HCT116 (cell line): ENCODE results near the gene MAPK7. TPM values are rescaled to one million over a fixed set of nuclear protein-coding genes. Genes with fewer than 3 reads are reported as not detected.

Experiments
- ATAC-seq: fragments of 200-7000 bp; cut with Tn5 transposase; 2 replicates; pipeline ENCODE4 v1.9.1; 2020; ENCODE audit warnings: mild to moderate bottlenecking, moderate library complexity
- BruUV-seq: library from RNA; stranded (reverse); fragments of 400-500 nt; replicated peaks from 2 replicates; lab custom pipeline; 2021; lab: Mats Ljungman, UMichigan
- CTCF ChIA-PET: fragments of 300-600 bp; sonication (Branson Sonifier 250); formaldehyde crosslinking; loops from one replicate; lab custom pipeline; 2021; ENCODE audit warnings: antibody characterized with exemption; lab: Charles Lee
- POLR2A ChIA-PET: fragments of 300-600, 350-600 bp; sonication (Branson Sonifier 250); formaldehyde crosslinking; loops from one replicate; lab custom pipeline; 2021; ENCODE audit warnings: antibody characterized with exemption; lab: Charles Lee
- RAD21 ChIA-PET, 2 experiments: fragments of 300-600 bp; sonication (Branson Sonifier 250); formaldehyde crosslinking; loops; one replicate each; lab custom pipeline; 2023; ENCODE audit warnings: low total read pairs in 2 of 2; ENCODE audit not compliant: uncharacterized antibody in 2 of 2, unreplicated experiment in 2 of 2, low non-redundant PET in 1 of 2; lab: Charles Lee
- DNase-seq: peaks from one replicate; pipeline ENCODE4 v3.0.0-alpha.2; 2010; ENCODE audit warnings: low read depth, low spot score
- H2AFZ ChIP-seq: fragments of 200-600 bp; shearing (Covaris generic), sonication (generic); 2 replicates; pipeline ENCODE4 v1.6.1; 2017; ENCODE audit warnings: low read depth, mixed run types, mixed read lengths, antibody characterized with exemption, low read length; ENCODE audit not compliant: poor library complexity, severe bottlenecking
- H3K27ac ChIP-seq: 2 replicates; pipeline ENCODE4 v1.5.1; 2012; ENCODE audit warnings: low read depth, low read length
- H3K27me3 ChIP-seq: fragments of 200-600 bp; sonication (generic); 2 replicates; pipeline ENCODE4 v1.6.1; 2016; ENCODE audit warnings: mixed run types, low read length, mixed read lengths; ENCODE audit not compliant: insufficient read depth
- H3K36me3 ChIP-seq, 2 experiments: fragments of 200-500 bp in 1 of 2; fragments of 200-600 bp in 1 of 2; sonication (Bioruptor generic) in 1 of 2; sonication (generic) in 1 of 2; 2 replicates each; pipeline versions ENCODE4 v1.5.1 to v1.6.1; 2014 to 2016; ENCODE audit warnings: low read length in 2 of 2, inconsistent platforms in 1 of 2, mixed read lengths in 1 of 2, mixed run types in 1 of 2; ENCODE audit not compliant: insufficient read depth in 2 of 2, control insufficient read depth in 1 of 2
- H3K4me1 ChIP-seq, 2 experiments: fragments of 200-600 bp in 1 of 2; sonication (generic) in 1 of 2; 2 replicates each; pipeline versions ENCODE4 v1.5.1 to v1.6.1; 2012 to 2017; ENCODE audit warnings: low read length in 2 of 2, inconsistent platforms in 1 of 2, mild to moderate bottlenecking in 1 of 2, mixed read lengths in 1 of 2, mixed run types in 1 of 2, moderate library complexity in 1 of 2; ENCODE audit not compliant: insufficient read depth in 2 of 2, control insufficient read depth in 1 of 2
- H3K4me2 ChIP-seq: fragments of 200-600 bp; sonication (generic); 2 replicates; pipeline ENCODE4 v1.6.1; 2017; ENCODE audit warnings: mixed run types, low read length, mixed read lengths
- H3K4me3 ChIP-seq, 2 experiments: fragments of 200-600 bp in 1 of 2; sonication (generic) in 1 of 2; replicated peaks in 1 of 2; 2 replicates each; pipeline ENCODE4 v1.5.1; 2011 to 2016; ENCODE audit warnings: low read length in 2 of 2, control low read depth in 1 of 2, low read depth in 1 of 2, mild to moderate bottlenecking in 1 of 2, mixed read lengths in 1 of 2, mixed run types in 1 of 2
- H3K79me2 ChIP-seq: fragments of 200-600 bp; sonication (generic); 2 replicates; pipeline ENCODE4 v1.6.1; 2017; ENCODE audit warnings: mild to moderate bottlenecking, mixed run types, low read length, moderate library complexity, mixed read lengths; ENCODE audit not compliant: insufficient read depth
- H3K9ac ChIP-seq: fragments of 200-600 bp; sonication (generic); 2 replicates; pipeline ENCODE4 v1.6.1; 2016; ENCODE audit warnings: low read length, mixed read lengths
- H3K9me2 ChIP-seq: fragments of 200-600 bp; sonication (generic), shearing (Covaris generic); 2 replicates; pipeline ENCODE4 v1.6.1; 2017; ENCODE audit warnings: mixed run types, mild to moderate bottlenecking, moderate library complexity; ENCODE audit not compliant: insufficient read depth
- H3K9me3 ChIP-seq, 2 experiments: fragments of 200-500 bp in 1 of 2; fragments of 200-600 bp in 1 of 2; sonication (Bioruptor generic) in 1 of 2; sonication (generic) in 1 of 2; 2 replicates each; pipeline ENCODE4 v1.6.1; 2014 to 2017; ENCODE audit warnings: low read length in 2 of 2, mixed read lengths in 2 of 2, inconsistent platforms in 1 of 2, low read depth in 1 of 2, mild to moderate bottlenecking in 1 of 2, mixed run types in 1 of 2, moderate library complexity in 1 of 2; ENCODE audit not compliant: control insufficient read depth in 1 of 2, insufficient read depth in 1 of 2
- H4K20me1 ChIP-seq: fragments of 200-600 bp; sonication (generic), shearing (Covaris generic); 2 replicates; pipeline ENCODE4 v1.6.1; 2017; ENCODE audit warnings: mixed run types, mild to moderate bottlenecking, moderate library complexity; ENCODE audit not compliant: insufficient read depth
- CBX3 ChIP-seq: IDR thresholded peaks from 2 replicates; pipeline ENCODE4 v1.6.1; 2012; ENCODE audit warnings: low read depth
- EGR1 ChIP-seq: IDR thresholded peaks from 2 replicates; pipeline ENCODE4 v1.6.1; 2012; ENCODE audit warnings: low read depth
- EZH2 ChIP-seq: fragments of 200-600 bp; sonication (generic); IDR thresholded peaks from 2 replicates; pipeline ENCODE4 v1.6.1; 2017; ENCODE audit warnings: antibody characterized with exemption, mixed run types
- FOSL1 ChIP-seq: IDR thresholded peaks from 2 replicates; pipeline ENCODE4 v1.6.1; 2012; ENCODE audit warnings: low read depth
- POLR2AphosphoS5 ChIP-seq: IDR thresholded peaks from 2 replicates; pipeline ENCODE4 v1.6.1; 2011; ENCODE audit warnings: mild to moderate bottlenecking, low read depth, low read length, moderate library complexity
- SIN3A ChIP-seq: IDR thresholded peaks from 2 replicates; pipeline ENCODE4 v1.6.1; 2012; ENCODE audit warnings: low read depth
- SRF ChIP-seq: IDR thresholded peaks from 2 replicates; pipeline ENCODE4 v1.6.1; 2012; ENCODE audit warnings: low read depth
- TCF7L2 ChIP-seq: IDR thresholded peaks from 2 replicates; pipeline ENCODE4 v1.7.0; 2011; ENCODE audit warnings: borderline replicate concordance, inconsistent platforms; ENCODE audit not compliant: insufficient read depth, insufficient read length; ENCODE audit errors: extremely low read depth
- ZFX ChIP-seq: fragments of 450-650 bp; IDR thresholded peaks from 2 replicates; pipeline ENCODE4 v1.6.1; 2017
- intact Hi-C: fragments of 100-400 bp; cut with micrococcal nuclease; formaldehyde crosslinking; loops from 2 replicates; pipeline ENCODE4 v1.10.0; 2022
- total RNA-seq: library from RNA; stranded (reverse); gene quantifications from one replicate; pipeline ENCODE4 v1.2.1, GENCODE V29; 2021; ENCODE audit not compliant: unreplicated experiment
- TF ChIP-seq, protein P1 (sequence below): IDR thresholded peaks from 2 replicates; pipeline ENCODE4 v1.6.1; 2011; ENCODE audit warnings: mild to moderate bottlenecking, low read length, moderate library complexity; ENCODE audit not compliant: insufficient replicate concordance; ENCODE audit errors: extremely low read depth
- TF ChIP-seq, protein P2 (sequence below): IDR thresholded peaks from 2 replicates; pipeline ENCODE4 v1.6.1; 2012
- TF ChIP-seq, protein P3 (sequence below), 3 experiments: fragments of 200-600 bp in 1 of 3; sonication (generic) in 1 of 3; IDR thresholded peaks in 2 of 3; conservative IDR thresholded peaks in 1 of 3; 2 replicates each; pipeline ENCODE4 v1.5.1; 2012 to 2017; ENCODE audit warnings: low read depth in 2 of 3, low read length in 2 of 3, antibody characterized with exemption in 1 of 3, borderline replicate concordance in 1 of 3, control low read depth in 1 of 3, mild to moderate bottlenecking in 1 of 3, mixed read lengths in 1 of 3, mixed run types in 1 of 3, moderate library complexity in 1 of 3; ENCODE audit not compliant: insufficient read depth in 1 of 3

MAPK7 gene
- total RNA-seq, 1 experiment from 2014 or later = 15.3 TPM

DNA sequence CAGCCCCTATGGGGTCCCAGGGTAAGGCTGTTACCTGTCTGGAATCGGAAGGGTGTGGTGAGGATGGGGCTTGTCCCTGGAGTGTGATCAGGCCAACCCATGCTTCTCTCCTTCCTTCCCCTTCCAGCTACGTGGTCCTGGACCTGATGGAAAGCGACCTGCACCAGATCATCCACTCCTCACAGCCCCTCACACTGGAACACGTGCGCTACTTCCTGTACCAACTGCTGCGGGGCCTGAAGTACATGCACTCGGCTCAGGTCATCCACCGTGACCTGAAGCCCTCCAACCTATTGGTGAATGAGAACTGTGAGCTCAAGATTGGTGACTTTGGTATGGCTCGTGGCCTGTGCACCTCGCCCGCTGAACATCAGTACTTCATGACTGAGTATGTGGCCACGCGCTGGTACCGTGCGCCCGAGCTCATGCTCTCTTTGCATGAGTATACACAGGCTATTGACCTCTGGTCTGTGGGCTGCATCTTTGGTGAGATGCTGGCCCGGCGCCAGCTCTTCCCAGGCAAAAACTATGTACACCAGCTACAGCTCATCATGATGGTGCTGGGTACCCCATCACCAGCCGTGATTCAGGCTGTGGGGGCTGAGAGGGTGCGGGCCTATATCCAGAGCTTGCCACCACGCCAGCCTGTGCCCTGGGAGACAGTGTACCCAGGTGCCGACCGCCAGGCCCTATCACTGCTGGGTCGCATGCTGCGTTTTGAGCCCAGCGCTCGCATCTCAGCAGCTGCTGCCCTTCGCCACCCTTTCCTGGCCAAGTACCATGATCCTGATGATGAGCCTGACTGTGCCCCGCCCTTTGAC, 2.4 kb downstream of the MAPK7 start:
- ATAC-seq = no peak
- H3K4me3 ChIP-seq = no peak overlapping the region
- ChIA-PET RAD21 (no interaction called here), CTCF (no interaction called here), POLR2A (no interaction called here)
- intact Hi-C loops = no loop called here
- H3K79me2 ChIP-seq = peaks cover 7% of the 10 kb centered on the region
- peaks cover 18 to 26% of the 10 kb centered on the region in 2 experiments; a peak in 3 of 4 replicates for H3K36me3 ChIP-seq
- no peaks in the 10 kb centered on the region for H3K9me3 ChIP-seq
- H3K4me2 ChIP-seq = no peak overlapping the region
- no peak overlapping the region for H3K9ac ChIP-seq
- H3K4me1 ChIP-seq = peaks cover 9 to 18% of the 10 kb centered on the region in 2 experiments; a peak in 3 of 4 replicates
- TF ChIP-seq, protein P1, sequence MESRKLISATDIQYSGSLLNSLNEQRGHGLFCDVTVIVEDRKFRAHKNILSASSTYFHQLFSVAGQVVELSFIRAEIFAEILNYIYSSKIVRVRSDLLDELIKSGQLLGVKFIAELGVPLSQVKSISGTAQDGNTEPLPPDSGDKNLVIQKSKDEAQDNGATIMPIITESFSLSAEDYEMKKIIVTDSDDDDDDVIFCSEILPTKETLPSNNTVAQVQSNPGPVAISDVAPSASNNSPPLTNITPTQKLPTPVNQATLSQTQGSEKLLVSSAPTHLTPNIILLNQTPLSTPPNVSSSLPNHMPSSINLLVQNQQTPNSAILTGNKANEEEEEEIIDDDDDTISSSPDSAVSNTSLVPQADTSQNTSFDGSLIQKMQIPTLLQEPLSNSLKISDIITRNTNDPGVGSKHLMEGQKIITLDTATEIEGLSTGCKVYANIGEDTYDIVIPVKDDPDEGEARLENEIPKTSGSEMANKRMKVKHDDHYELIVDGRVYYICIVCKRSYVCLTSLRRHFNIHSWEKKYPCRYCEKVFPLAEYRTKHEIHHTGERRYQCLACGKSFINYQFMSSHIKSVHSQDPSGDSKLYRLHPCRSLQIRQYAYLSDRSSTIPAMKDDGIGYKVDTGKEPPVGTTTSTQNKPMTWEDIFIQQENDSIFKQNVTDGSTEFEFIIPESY = no peak
- TF ChIP-seq EGR1 (no peak), SIN3A (no peak), POLR2AphosphoS5 (no peak), FOSL1 (no peak), CBX3 (no peak), EZH2 (no peak), TCF7L2 (no peak), ZFX (no peak), SRF (no peak)
- TF ChIP-seq, protein P2, sequence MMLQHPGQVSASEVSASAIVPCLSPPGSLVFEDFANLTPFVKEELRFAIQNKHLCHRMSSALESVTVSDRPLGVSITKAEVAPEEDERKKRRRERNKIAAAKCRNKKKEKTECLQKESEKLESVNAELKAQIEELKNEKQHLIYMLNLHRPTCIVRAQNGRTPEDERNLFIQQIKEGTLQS = no peak
- TF ChIP-seq, protein P3, sequence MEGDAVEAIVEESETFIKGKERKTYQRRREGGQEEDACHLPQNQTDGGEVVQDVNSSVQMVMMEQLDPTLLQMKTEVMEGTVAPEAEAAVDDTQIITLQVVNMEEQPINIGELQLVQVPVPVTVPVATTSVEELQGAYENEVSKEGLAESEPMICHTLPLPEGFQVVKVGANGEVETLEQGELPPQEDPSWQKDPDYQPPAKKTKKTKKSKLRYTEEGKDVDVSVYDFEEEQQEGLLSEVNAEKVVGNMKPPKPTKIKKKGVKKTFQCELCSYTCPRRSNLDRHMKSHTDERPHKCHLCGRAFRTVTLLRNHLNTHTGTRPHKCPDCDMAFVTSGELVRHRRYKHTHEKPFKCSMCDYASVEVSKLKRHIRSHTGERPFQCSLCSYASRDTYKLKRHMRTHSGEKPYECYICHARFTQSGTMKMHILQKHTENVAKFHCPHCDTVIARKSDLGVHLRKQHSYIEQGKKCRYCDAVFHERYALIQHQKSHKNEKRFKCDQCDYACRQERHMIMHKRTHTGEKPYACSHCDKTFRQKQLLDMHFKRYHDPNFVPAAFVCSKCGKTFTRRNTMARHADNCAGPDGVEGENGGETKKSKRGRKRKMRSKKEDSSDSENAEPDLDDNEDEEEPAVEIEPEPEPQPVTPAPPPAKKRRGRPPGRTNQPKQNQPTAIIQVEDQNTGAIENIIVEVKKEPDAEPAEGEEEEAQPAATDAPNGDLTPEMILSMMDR (IDR thresholded peaks at IDR 0.05 in 2 of 3, conservative IDR thresholded peaks at IDR 0.05 in 1 of 3; ENCODE audit: borderline replicate concordance in 1 of 3, insufficient read depth in 1 of 3, low read depth in 2 of 3, low read length in 2 of 3) = no peak
- H3K9me2 ChIP-seq = no peaks in the 10 kb centered on the region
- no peaks in the 10 kb centered on the region for H4K20me1 ChIP-seq
- H3K27ac ChIP-seq = no peak overlapping the region
- DNase-seq = no peak
- H2AFZ ChIP-seq = no peak overlapping the region
- H3K27me3 ChIP-seq = no peaks in the 10 kb centered on the region
- BruUV-seq = no TSS peak
